HEK293 (cell line): ENCODE results near the gene ZFAND3.

ENCODE experiments used
- CTCF ChIA-PET: fragments of 350-600 bp; formaldehyde crosslinking; extraction: SDS; loops from one replicate; lab custom pipeline; 2021; ENCODE audit warnings: antibody characterized with exemption; lab: Yijun Ruan, JAX
- POLR2A ChIA-PET: fragments of 300-600 bp; formaldehyde crosslinking; extraction: SDS; loops from one replicate; lab custom pipeline; 2020; ENCODE audit warnings: antibody characterized with exemption, inconsistent platforms; lab: Yijun Ruan, JAX
- H3K27ac ChIP-seq: fragments of 200-500 bp; sonication (Bioruptor generic); 2 replicates; pipeline ENCODE4 v1.5.1; 2014; ENCODE audit warnings: low read depth, low read length, control low read depth, inconsistent platforms; ENCODE audit errors: extremely low read depth
- H3K36me3 ChIP-seq, 2 experiments: fragments of 200-500 bp in 1 of 2; sonication (Bioruptor generic) in 1 of 2; 1 replicate in 1 of 2; 2 replicates in 1 of 2; pipeline ENCODE4 v1.5.1; 2014 to 2017; ENCODE audit warnings: inconsistent platforms in 2 of 2, low read length in 2 of 2; ENCODE audit not compliant: control insufficient read depth in 2 of 2, insufficient read depth in 1 of 2
- H3K4me1 ChIP-seq: fragments of 200-500 bp; sonication (Bioruptor generic); 2 replicates; pipeline ENCODE4 v1.5.1; 2014; ENCODE audit warnings: mild to moderate bottlenecking, low read length, inconsistent platforms; ENCODE audit not compliant: control insufficient read depth, insufficient read depth
- H3K4me3 ChIP-seq: 2 replicates; pipeline ENCODE4 v1.5.1; 2011; ENCODE audit warnings: low read depth, mild to moderate bottlenecking, control low read depth, low read length, moderate library complexity
- H3K9me3 ChIP-seq: fragments of 200-500 bp; sonication (Bioruptor generic); 2 replicates; pipeline ENCODE4 v1.5.1; 2014; ENCODE audit warnings: low read depth, low read length, inconsistent platforms; ENCODE audit not compliant: control insufficient read depth, insufficient read depth
- HOXC10 ChIP-seq: sonication (generic); formaldehyde crosslinking; IDR thresholded peaks from 2 replicates; pipeline ENCODE4 v1.8.1; 2023; ENCODE audit warnings: mild to moderate bottlenecking, missing genetic modification reagents
- KLF7 ChIP-seq: fragments of 450-650 bp; formaldehyde crosslinking; IDR thresholded peaks from 2 replicates; pipeline ENCODE4 v1.5.1; 2016; ENCODE audit warnings: missing biosample characterization, missing genetic modification characterization, borderline replicate concordance
- REPIN1 ChIP-seq: fragments of 450-650 bp; formaldehyde crosslinking; IDR thresholded peaks from 2 replicates; pipeline ENCODE4 v1.5.1; 2017; ENCODE audit warnings: missing biosample characterization, missing genetic modification characterization, low read depth
- SCRT2 ChIP-seq: fragments of 450-650 bp; formaldehyde crosslinking; IDR thresholded peaks from 2 replicates; pipeline ENCODE4 v1.5.1; 2016; ENCODE audit warnings: missing biosample characterization, missing genetic modification characterization
- ZBTB21 ChIP-seq: fragments of 450-650 bp; formaldehyde crosslinking; IDR thresholded peaks from 2 replicates; pipeline ENCODE4 v1.5.1; 2017; ENCODE audit warnings: missing biosample characterization, missing genetic modification characterization
- ZBTB7A ChIP-seq: fragments of 450-650 bp; formaldehyde crosslinking; IDR thresholded peaks from 2 replicates; pipeline ENCODE4 v1.5.1; 2016; ENCODE audit warnings: low read depth, missing biosample characterization, missing genetic modification characterization
- ZEB2 ChIP-seq: fragments of 450-650 bp; formaldehyde crosslinking; IDR thresholded peaks from 2 replicates; pipeline ENCODE4 v1.5.1; 2016; ENCODE audit warnings: missing biosample characterization, missing genetic modification characterization
- ZNF157 ChIP-seq: fragments of 450-650 bp; formaldehyde crosslinking; IDR thresholded peaks from 2 replicates; pipeline ENCODE4 v1.5.1; 2016; ENCODE audit warnings: missing biosample characterization, missing genetic modification characterization
- ZNF24 ChIP-seq: fragments of 450-650 bp; formaldehyde crosslinking; IDR thresholded peaks from 2 replicates; pipeline ENCODE4 v1.5.1; 2016; ENCODE audit warnings: missing biosample characterization, missing genetic modification characterization
- ZNF561 ChIP-seq: fragments of 450-650 bp; IDR thresholded peaks from 2 replicates; pipeline ENCODE4 v1.5.1; 2018; ENCODE audit warnings: missing biosample characterization, missing genetic modification characterization, borderline replicate concordance
- ZNF626 ChIP-seq: fragments of 450-650 bp; sonication (Bioruptor Pico); formaldehyde crosslinking; IDR thresholded peaks from 2 replicates; pipeline ENCODE4 v1.5.1; 2018; ENCODE audit warnings: missing biosample characterization, missing genetic modification characterization, inconsistent platforms
- ZNF654 ChIP-seq: fragments of 450-650 bp; formaldehyde crosslinking; IDR thresholded peaks from 2 replicates; pipeline ENCODE4 v1.5.1; 2016; ENCODE audit warnings: low read depth, missing biosample characterization, missing genetic modification characterization
- ZNF791 ChIP-seq: fragments of 450-650 bp; formaldehyde crosslinking; IDR thresholded peaks from 2 replicates; pipeline ENCODE4 v1.5.1; 2016; ENCODE audit warnings: missing biosample characterization, missing genetic modification characterization
- ZNF792 ChIP-seq: fragments of 450-650 bp; formaldehyde crosslinking; IDR thresholded peaks from 2 replicates; pipeline ENCODE4 v1.5.1; 2016; ENCODE audit warnings: missing biosample characterization, missing genetic modification characterization
- ZNF830 ChIP-seq: fragments of 450-650 bp; IDR thresholded peaks from 2 replicates; pipeline ENCODE4 v1.5.0; 2018; ENCODE audit warnings: missing biosample characterization, missing genetic modification characterization, low read depth, mild to moderate bottlenecking, moderate library complexity
- TF ChIP-seq, protein P1 (sequence below): fragments of 450-650 bp; formaldehyde crosslinking; IDR thresholded peaks from 2 replicates; pipeline ENCODE4 v1.5.1; 2016; ENCODE audit warnings: missing biosample characterization, missing genetic modification characterization
- TF ChIP-seq, protein P2 (sequence below): fragments of 450-650 bp; formaldehyde crosslinking; IDR thresholded peaks from 2 replicates; pipeline ENCODE4 v1.5.1; 2016; ENCODE audit warnings: missing biosample characterization, missing genetic modification characterization
- TF ChIP-seq, protein P3 (sequence below): fragments of 450-650 bp; formaldehyde crosslinking; IDR thresholded peaks from 2 replicates; pipeline ENCODE4 v1.5.1; 2016; ENCODE audit warnings: missing biosample characterization, missing genetic modification characterization
- TF ChIP-seq, protein P4 (sequence below): fragments of 450-650 bp; formaldehyde crosslinking; IDR thresholded peaks from 2 replicates; pipeline ENCODE4 v1.5.1; 2016; ENCODE audit warnings: missing biosample characterization, missing genetic modification characterization
- TF ChIP-seq, protein P5 (sequence below): fragments of 450-650 bp; formaldehyde crosslinking; IDR thresholded peaks from 2 replicates; pipeline ENCODE4 v1.5.1; 2016; ENCODE audit warnings: missing biosample characterization, missing genetic modification characterization
- TF ChIP-seq, protein P6 (sequence below): fragments of 450-650 bp; formaldehyde crosslinking; conservative IDR thresholded peaks from 2 replicates; pipeline ENCODE4 v1.5.1; 2016; ENCODE audit warnings: low read depth, missing biosample characterization, missing genetic modification characterization

The ZFAND3 gene

DNA sequence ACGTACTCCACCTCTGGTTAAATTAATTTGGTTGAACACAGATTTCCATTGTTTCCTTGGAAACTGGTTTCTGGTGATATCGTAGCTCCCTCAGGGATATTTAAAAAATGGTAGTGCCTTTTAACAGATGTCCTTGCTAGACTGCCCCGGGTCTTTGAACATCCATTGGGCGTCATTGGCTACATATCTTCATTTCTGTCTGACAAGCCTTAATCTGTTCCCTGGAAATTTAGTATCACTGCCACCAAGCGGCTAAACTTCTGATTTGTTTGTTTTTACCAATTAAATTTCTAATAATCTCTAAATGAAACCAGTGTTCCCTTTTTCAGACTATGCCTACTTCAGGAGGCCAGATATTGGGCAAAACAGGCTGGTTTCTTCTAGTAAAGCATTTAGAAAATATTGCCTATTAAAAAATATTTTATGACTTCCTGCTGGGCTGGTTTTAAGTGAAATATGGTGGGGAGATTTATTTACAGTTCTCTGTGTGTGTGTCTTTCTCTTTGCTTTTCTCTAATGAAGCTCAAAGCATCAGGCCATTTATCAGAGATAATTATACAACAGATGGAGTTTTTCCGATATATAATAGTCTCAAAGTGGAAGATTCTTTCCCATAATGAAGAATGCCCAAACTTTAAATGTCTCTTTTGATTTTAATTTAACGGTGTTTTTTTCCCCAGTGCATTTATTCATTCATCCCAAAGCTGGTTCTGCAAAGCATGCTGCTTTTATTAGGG lies 249.5 kb downstream of the ZFAND3 start:
- Histone ChIP-seq H3K9me3 (no peaks in the 10 kb centered on the region), H3K36me3 (peaks cover 0 to 4% of the 10 kb centered on the region in 2 experiments; a peak in 1 of 3 replicates), H3K27ac (no peak overlapping the region), H3K4me1 (peaks cover 2% of the 10 kb centered on the region), H3K4me3 (no peak overlapping the region)
- ChIA-PET POLR2A (no interaction called here), CTCF (no interaction called here)
- TF ChIP-seq ZBTB7A (tag by site-specific recombination) (no peak), ZNF561 (tag by site-specific recombination) (no peak), REPIN1 (tag by site-specific recombination) (no peak), ZNF792 (no peak), ZNF654 (tag by site-specific recombination) (peak; percentile 15; the same call in 1 of the 2 replicates)
- TF ChIP-seq, protein P1, sequence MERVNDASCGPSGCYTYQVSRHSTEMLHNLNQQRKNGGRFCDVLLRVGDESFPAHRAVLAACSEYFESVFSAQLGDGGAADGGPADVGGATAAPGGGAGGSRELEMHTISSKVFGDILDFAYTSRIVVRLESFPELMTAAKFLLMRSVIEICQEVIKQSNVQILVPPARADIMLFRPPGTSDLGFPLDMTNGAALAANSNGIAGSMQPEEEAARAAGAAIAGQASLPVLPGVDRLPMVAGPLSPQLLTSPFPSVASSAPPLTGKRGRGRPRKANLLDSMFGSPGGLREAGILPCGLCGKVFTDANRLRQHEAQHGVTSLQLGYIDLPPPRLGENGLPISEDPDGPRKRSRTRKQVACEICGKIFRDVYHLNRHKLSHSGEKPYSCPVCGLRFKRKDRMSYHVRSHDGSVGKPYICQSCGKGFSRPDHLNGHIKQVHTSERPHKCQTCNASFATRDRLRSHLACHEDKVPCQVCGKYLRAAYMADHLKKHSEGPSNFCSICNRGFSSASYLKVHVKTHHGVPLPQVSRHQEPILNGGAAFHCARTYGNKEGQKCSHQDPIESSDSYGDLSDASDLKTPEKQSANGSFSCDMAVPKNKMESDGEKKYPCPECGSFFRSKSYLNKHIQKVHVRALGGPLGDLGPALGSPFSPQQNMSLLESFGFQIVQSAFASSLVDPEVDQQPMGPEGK (tag by site-specific recombination) = no peak
- TF ChIP-seq, protein P2, sequence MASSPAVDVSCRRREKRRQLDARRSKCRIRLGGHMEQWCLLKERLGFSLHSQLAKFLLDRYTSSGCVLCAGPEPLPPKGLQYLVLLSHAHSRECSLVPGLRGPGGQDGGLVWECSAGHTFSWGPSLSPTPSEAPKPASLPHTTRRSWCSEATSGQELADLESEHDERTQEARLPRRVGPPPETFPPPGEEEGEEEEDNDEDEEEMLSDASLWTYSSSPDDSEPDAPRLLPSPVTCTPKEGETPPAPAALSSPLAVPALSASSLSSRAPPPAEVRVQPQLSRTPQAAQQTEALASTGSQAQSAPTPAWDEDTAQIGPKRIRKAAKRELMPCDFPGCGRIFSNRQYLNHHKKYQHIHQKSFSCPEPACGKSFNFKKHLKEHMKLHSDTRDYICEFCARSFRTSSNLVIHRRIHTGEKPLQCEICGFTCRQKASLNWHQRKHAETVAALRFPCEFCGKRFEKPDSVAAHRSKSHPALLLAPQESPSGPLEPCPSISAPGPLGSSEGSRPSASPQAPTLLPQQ = no peak

DNA sequence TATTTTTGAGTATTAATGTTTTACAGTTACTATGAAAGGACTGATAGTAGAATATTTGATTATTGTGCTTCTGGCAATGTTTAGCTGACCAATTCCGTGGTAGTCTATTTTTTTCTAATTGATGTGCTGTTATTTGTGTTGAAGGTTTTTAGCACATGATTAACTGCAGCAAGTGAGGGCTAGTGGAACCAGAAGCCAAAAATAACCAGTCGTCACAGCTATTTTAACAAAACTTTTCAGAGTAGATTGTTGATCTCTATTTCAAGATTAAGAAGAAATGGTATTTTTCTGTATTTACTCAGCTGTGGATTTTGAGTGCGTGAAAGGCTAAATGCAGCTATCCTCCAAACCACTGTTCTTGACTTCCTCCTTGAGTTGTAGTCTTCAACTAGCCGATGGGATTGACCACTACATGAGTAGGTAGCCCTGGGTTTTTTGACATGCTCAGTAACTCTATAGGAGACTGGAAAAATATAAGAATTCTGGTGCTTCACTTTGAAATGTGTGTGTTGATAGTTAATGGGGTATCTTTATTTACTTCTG lies 258.0 kb downstream of the ZFAND3 start:
- Histone ChIP-seq H3K9me3 (no peaks in the 10 kb centered on the region), H3K4me1 (peaks cover 13% of the 10 kb centered on the region), H3K36me3 (peaks cover 0 to 4% of the 10 kb centered on the region in 2 experiments; a peak in 1 of 3 replicates), H3K4me3 (no peak overlapping the region), H3K27ac (no peak overlapping the region)
- ChIA-PET POLR2A (no interaction called here), CTCF (interaction anchor here (0.7 to 1.5 kb wide), 2 partner anchors 12 to 796 kb away, joined by 3 to 5 read pairs; no protein-coding TSS in a partner anchor)
- TF ChIP-seq, protein P3, sequence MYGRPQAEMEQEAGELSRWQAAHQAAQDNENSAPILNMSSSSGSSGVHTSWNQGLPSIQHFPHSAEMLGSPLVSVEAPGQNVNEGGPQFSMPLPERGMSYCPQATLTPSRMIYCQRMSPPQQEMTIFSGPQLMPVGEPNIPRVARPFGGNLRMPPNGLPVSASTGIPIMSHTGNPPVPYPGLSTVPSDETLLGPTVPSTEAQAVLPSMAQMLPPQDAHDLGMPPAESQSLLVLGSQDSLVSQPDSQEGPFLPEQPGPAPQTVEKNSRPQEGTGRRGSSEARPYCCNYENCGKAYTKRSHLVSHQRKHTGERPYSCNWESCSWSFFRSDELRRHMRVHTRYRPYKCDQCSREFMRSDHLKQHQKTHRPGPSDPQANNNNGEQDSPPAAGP (tag by site-specific recombination) = no peak
- no peak for TF ChIP-seq HOXC10 (CRISPR knock-in tag)
- TF ChIP-seq ZNF791 (tag by site-specific recombination) = no peak
- no peak for TF ChIP-seq ZBTB21 (tag by site-specific recombination)
- TF ChIP-seq ZNF830 (tag by site-specific recombination) = no peak
- TF ChIP-seq ZNF24 (tag by site-specific recombination) = no peak
- TF ChIP-seq, protein P4, sequence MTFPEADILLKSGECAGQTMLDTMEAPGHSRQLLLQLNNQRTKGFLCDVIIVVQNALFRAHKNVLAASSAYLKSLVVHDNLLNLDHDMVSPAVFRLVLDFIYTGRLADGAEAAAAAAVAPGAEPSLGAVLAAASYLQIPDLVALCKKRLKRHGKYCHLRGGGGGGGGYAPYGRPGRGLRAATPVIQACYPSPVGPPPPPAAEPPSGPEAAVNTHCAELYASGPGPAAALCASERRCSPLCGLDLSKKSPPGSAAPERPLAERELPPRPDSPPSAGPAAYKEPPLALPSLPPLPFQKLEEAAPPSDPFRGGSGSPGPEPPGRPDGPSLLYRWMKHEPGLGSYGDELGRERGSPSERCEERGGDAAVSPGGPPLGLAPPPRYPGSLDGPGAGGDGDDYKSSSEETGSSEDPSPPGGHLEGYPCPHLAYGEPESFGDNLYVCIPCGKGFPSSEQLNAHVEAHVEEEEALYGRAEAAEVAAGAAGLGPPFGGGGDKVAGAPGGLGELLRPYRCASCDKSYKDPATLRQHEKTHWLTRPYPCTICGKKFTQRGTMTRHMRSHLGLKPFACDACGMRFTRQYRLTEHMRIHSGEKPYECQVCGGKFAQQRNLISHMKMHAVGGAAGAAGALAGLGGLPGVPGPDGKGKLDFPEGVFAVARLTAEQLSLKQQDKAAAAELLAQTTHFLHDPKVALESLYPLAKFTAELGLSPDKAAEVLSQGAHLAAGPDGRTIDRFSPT = no peak
- TF ChIP-seq, protein P5, sequence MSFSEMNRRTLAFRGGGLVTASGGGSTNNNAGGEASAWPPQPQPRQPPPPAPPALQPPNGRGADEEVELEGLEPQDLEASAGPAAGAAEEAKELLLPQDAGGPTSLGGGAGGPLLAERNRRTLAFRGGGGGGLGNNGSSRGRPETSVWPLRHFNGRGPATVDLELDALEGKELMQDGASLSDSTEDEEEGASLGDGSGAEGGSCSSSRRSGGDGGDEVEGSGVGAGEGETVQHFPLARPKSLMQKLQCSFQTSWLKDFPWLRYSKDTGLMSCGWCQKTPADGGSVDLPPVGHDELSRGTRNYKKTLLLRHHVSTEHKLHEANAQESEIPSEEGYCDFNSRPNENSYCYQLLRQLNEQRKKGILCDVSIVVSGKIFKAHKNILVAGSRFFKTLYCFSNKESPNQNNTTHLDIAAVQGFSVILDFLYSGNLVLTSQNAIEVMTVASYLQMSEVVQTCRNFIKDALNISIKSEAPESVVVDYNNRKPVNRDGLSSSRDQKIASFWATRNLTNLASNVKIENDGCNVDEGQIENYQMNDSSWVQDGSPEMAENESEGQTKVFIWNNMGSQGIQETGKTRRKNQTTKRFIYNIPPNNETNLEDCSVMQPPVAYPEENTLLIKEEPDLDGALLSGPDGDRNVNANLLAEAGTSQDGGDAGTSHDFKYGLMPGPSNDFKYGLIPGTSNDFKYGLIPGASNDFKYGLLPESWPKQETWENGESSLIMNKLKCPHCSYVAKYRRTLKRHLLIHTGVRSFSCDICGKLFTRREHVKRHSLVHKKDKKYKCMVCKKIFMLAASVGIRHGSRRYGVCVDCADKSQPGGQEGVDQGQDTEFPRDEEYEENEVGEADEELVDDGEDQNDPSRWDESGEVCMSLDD = no peak
- no peak for TF ChIP-seq ZNF626 (tag by site-specific recombination)
- TF ChIP-seq SCRT2 (tag by site-specific recombination) = no peak
- no peak for TF ChIP-seq KLF7 (tag by site-specific recombination)
- TF ChIP-seq ZNF157 (tag by site-specific recombination) = no peak
- TF ChIP-seq, protein P6, sequence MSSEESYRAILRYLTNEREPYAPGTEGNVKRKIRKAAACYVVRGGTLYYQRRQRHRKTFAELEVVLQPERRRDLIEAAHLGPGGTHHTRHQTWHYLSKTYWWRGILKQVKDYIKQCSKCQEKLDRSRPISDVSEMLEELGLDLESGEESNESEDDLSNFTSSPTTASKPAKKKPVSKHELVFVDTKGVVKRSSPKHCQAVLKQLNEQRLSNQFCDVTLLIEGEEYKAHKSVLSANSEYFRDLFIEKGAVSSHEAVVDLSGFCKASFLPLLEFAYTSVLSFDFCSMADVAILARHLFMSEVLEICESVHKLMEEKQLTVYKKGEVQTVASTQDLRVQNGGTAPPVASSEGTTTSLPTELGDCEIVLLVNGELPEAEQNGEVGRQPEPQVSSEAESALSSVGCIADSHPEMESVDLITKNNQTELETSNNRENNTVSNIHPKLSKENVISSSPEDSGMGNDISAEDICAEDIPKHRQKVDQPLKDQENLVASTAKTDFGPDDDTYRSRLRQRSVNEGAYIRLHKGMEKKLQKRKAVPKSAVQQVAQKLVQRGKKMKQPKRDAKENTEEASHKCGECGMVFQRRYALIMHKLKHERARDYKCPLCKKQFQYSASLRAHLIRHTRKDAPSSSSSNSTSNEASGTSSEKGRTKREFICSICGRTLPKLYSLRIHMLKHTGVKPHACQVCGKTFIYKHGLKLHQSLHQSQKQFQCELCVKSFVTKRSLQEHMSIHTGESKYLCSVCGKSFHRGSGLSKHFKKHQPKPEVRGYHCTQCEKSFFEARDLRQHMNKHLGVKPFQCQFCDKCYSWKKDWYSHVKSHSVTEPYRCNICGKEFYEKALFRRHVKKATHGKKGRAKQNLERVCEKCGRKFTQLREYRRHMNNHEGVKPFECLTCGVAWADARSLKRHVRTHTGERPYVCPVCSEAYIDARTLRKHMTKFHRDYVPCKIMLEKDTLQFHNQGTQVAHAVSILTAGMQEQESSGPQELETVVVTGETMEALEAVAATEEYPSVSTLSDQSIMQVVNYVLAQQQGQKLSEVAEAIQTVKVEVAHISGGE (tag by site-specific recombination) = no peak
- no peak for TF ChIP-seq ZEB2
